Ectodermal cell (in vitro differentiated cells): ENCODE data around the gene CEP55. TPM values are rescaled to one million over a fixed set of nuclear protein-coding genes. Genes with fewer than 3 reads are reported as not detected.

Experiments
- H3K27ac ChIP-seq: 2 replicates; pipeline ENCODE4 v1.7.0; 2013; ENCODE audit warnings: mild to moderate bottlenecking, low read depth, low read length; ENCODE audit not compliant: insufficient read depth, poor library complexity, severe bottlenecking
- H3K27me3 ChIP-seq: 2 replicates; pipeline ENCODE4 v1.7.0; 2013; ENCODE audit warnings: mild to moderate bottlenecking, low read length; ENCODE audit not compliant: insufficient read depth, control insufficient read depth, poor library complexity, severe bottlenecking
- H3K36me3 ChIP-seq: one replicate; pipeline ENCODE4 v1.7.0; 2013; ENCODE audit warnings: low read length; ENCODE audit not compliant: control insufficient read depth, insufficient read depth
- H3K4me1 ChIP-seq: one replicate; pipeline ENCODE4 v1.7.0; 2013; ENCODE audit warnings: low read length; ENCODE audit not compliant: control insufficient read depth, insufficient read depth
- H3K4me3 ChIP-seq: 2 replicates; pipeline ENCODE4 v1.7.0; 2013; ENCODE audit warnings: low read depth, low read length, control low read depth; ENCODE audit not compliant: insufficient read depth
- H3K9me3 ChIP-seq: 2 replicates; pipeline ENCODE4 v1.7.0; 2013; ENCODE audit warnings: mild to moderate bottlenecking, low read length, moderate library complexity; ENCODE audit not compliant: control insufficient read depth
- WGBS, 2 experiments: methylation state at CpG; one replicate each; pipeline ENCODE4 v1.1.7; 2013; ENCODE audit warnings: missing lambda C conversion rate in 2 of 2; 5-methylcytosine and 5-hydroxymethylcytosine counted together
- polyA plus RNA-seq, 4 experiments: library from polyadenylated mRNA; stranded (reverse); fragments of 50-300 nt; gene quantifications; one replicate each; pipeline ENCODE4 v1.2.3, GENCODE V29; 2013

The CEP55 gene
- polyA plus RNA-seq (2013, experiment 1 of 4) = 25.0 TPM
- 20.8 TPM for polyA plus RNA-seq (2013, experiment 2 of 4)
- polyA plus RNA-seq (2013, experiment 3 of 4) = 23.7 TPM
- 23.4 TPM for polyA plus RNA-seq (2013, experiment 4 of 4)

GRCh38 chr10:93496322-93497041, at the start of gene CEP55:
CEP55 (plus strand) TSS chr10:93496612; CDS start chr10:93500052, 3,440 bp downstream.
- H3K9me3 ChIP-seq = no peaks in the 10 kb centered on the region
- peak within 1 kb of the TSS; percentile 81 for H3K4me3 ChIP-seq
- 1% methylated on average over 68 of the region's 68 CpGs for WGBS, 2 experiments
- H3K36me3 ChIP-seq = no peaks in the 10 kb centered on the region
- peaks cover 6% of the 10 kb centered on the region for H3K4me1 ChIP-seq
- peaks cover 4% of the 10 kb centered on the region for H3K27me3 ChIP-seq
- peak within 1 kb of the TSS; percentile 0 for H3K27ac ChIP-seq

GRCh38 chr10:93447019-93447418, 49.4 kb upstream of the CEP55 start:
- Histone ChIP-seq H3K36me3 (no peaks in the 10 kb centered on the region), H3K27me3 (no peaks in the 10 kb centered on the region), H3K9me3 (no peaks in the 10 kb centered on the region), H3K4me3 (no peak overlapping the region), H3K27ac (no peak overlapping the region), H3K4me1 (peaks cover 15% of the 10 kb centered on the region)
- WGBS, 2 experiments = 82 to 84% methylated on average over 6 of the region's 6 CpGs

GRCh38 chr10:93447970-93448369, 48.4 kb upstream of the CEP55 start:
- peaks cover 15% of the 10 kb centered on the region for H3K4me1 ChIP-seq
- WGBS, 2 experiments = 74 to 80% methylated on average over 3 of the region's 3 CpGs

GRCh38 chr10:93451244-93451947, 45.0 kb upstream of the CEP55 start:
- H3K4me1 ChIP-seq = peaks cover under 1% of the 10 kb centered on the region
- H3K27ac ChIP-seq = no peak overlapping the region
- H3K27me3 ChIP-seq = no peaks in the 10 kb centered on the region
- H3K9me3 ChIP-seq = no peaks in the 10 kb centered on the region
- WGBS, 2 experiments = 78% methylated on average over 7 of the region's 7 CpGs
- H3K4me3 ChIP-seq = no peak overlapping the region
- H3K36me3 ChIP-seq = no peaks in the 10 kb centered on the region

More at GRCh38 chr10:93447970-93448369, 48.4 kb upstream of the CEP55 start:
- no peaks in the 10 kb centered on the region for H3K27me3 ChIP-seq
- H3K4me3 ChIP-seq = no peak overlapping the region
- H3K9me3 ChIP-seq = no peaks in the 10 kb centered on the region
- H3K36me3 ChIP-seq = no peaks in the 10 kb centered on the region
- no peak overlapping the region for H3K27ac ChIP-seq

GRCh38 chr10:93452143-93452542, 44.3 kb upstream of the CEP55 start:
- 85 to 96% methylated on average over 2 of the region's 2 CpGs for WGBS, 2 experiments
- Histone ChIP-seq H3K9me3 (no peaks in the 10 kb centered on the region), H3K36me3 (no peaks in the 10 kb centered on the region), H3K27ac (no peak overlapping the region), H3K4me1 (no peaks in the 10 kb centered on the region), H3K27me3 (no peaks in the 10 kb centered on the region), H3K4me3 (no peak overlapping the region)

GRCh38 chr10:93454146-93454545, 42.3 kb upstream of the CEP55 start:
- H3K4me1 ChIP-seq = no peaks in the 10 kb centered on the region
- no peaks in the 10 kb centered on the region for H3K27me3 ChIP-seq
- no peaks in the 10 kb centered on the region for H3K36me3 ChIP-seq
- 96 to 100% methylated on average over 2 of the region's 2 CpGs for WGBS, 2 experiments
- H3K27ac ChIP-seq = no peak overlapping the region
- H3K9me3 ChIP-seq = no peaks in the 10 kb centered on the region
- H3K4me3 ChIP-seq = no peak overlapping the region

GRCh38 chr10:93454736-93455135, 41.7 kb upstream of the CEP55 start:
- no peaks in the 10 kb centered on the region for H3K27me3 ChIP-seq
- 79 to 93% methylated on average over 4 to 6 of the region's 7 CpGs for WGBS, 2 experiments
- no peaks in the 10 kb centered on the region for H3K36me3 ChIP-seq
- H3K27ac ChIP-seq = no peak overlapping the region
- no peak overlapping the region for H3K4me3 ChIP-seq
- no peaks in the 10 kb centered on the region for H3K9me3 ChIP-seq
- peaks cover 3% of the 10 kb centered on the region for H3K4me1 ChIP-seq

- peaks cover 8% of the 10 kb centered on the region for H3K4me1 ChIP-seq
- no peaks in the 10 kb centered on the region for H3K27me3 ChIP-seq
- no peak overlapping the region for H3K27ac ChIP-seq
- no peak overlapping the region for H3K4me3 ChIP-seq
- WGBS, 2 experiments = 94 to 96% methylated on average over 5 to 7 of the region's 7 CpGs
- no peaks in the 10 kb centered on the region for H3K9me3 ChIP-seq
- no peaks in the 10 kb centered on the region for H3K36me3 ChIP-seq
Measured at GRCh38 chr10:93456480-93456879, 39.9 kb upstream of the CEP55 start.

GRCh38 chr10:93457511-93457910, 38.9 kb upstream of the CEP55 start:
- H3K27me3 ChIP-seq = no peaks in the 10 kb centered on the region
- peaks cover 10% of the 10 kb centered on the region for H3K4me1 ChIP-seq
- 87 to 95% methylated on average over 8 of the region's 8 CpGs for WGBS, 2 experiments
- H3K4me3 ChIP-seq = no peak overlapping the region
- no peak overlapping the region for H3K27ac ChIP-seq
- no peaks in the 10 kb centered on the region for H3K9me3 ChIP-seq
- H3K36me3 ChIP-seq = no peaks in the 10 kb centered on the region

GRCh38 chr10:93458821-93459257, 37.6 kb upstream of the CEP55 start:
- 69 to 72% methylated on average over 6 of the region's 6 CpGs for WGBS, 2 experiments
- no peaks in the 10 kb centered on the region for H3K36me3 ChIP-seq
- no peaks in the 10 kb centered on the region for H3K9me3 ChIP-seq
- H3K4me3 ChIP-seq = no peak overlapping the region
- H3K27me3 ChIP-seq = no peaks in the 10 kb centered on the region
- peaks cover 10% of the 10 kb centered on the region for H3K4me1 ChIP-seq
- H3K27ac ChIP-seq = peak overlapping the region; percentile 79
